SK-N-SH treated with all-trans-retinoic acid at 6 μM for 48 hours (cell line): ENCODE data around the gene ADD3.

Experiments
- ATAC-seq: fragments of 200-7000 bp; cut with Tn5 transposase; 3 replicates; pipeline ENCODE4 v1.9.1; 2020; ENCODE audit warnings: mild to moderate bottlenecking, moderate library complexity
- ARNTL ChIP-seq: fragments of 450-650 bp; formaldehyde crosslinking; IDR thresholded peaks from 2 replicates; pipeline ENCODE4 v1.5.0; 2020; ENCODE audit warnings: low read depth, mild to moderate bottlenecking, moderate library complexity, borderline replicate concordance
- BACH2 ChIP-seq: fragments of 250-450 bp; sonication (Bioruptor Pico); IDR thresholded peaks from 2 replicates; pipeline ENCODE4 v1.9.0; 2021; ENCODE audit warnings: mild to moderate bottlenecking, borderline replicate concordance
- CSDC2 ChIP-seq: fragments of 250-450 bp; sonication (Bioruptor Pico); IDR thresholded peaks from 2 replicates; pipeline ENCODE4 v1.5.0; 2020; ENCODE audit warnings: mild to moderate bottlenecking, moderate library complexity
- CSRNP3 ChIP-seq: fragments of 250-450 bp; sonication (Bioruptor Pico); IDR thresholded peaks from 2 replicates; pipeline ENCODE4 v1.5.1; 2021; ENCODE audit warnings: mild to moderate bottlenecking, moderate library complexity
- ESRRG ChIP-seq: fragments of 250-450 bp; sonication (Bioruptor Pico); IDR thresholded peaks from 2 replicates; pipeline ENCODE4 v1.6.1; 2021; ENCODE audit warnings: mild to moderate bottlenecking
- GLIS3 ChIP-seq: fragments of 250-450 bp; sonication (Bioruptor Pico); IDR thresholded peaks from 2 replicates; pipeline ENCODE4 v1.5.0; 2020; ENCODE audit warnings: mild to moderate bottlenecking, moderate library complexity
- ISL1 ChIP-seq: fragments of 250-450 bp; sonication (Bioruptor Pico); IDR thresholded peaks from 2 replicates; pipeline ENCODE4 v2.1.2; 2022; ENCODE audit warnings: mild to moderate bottlenecking, moderate library complexity
- OSR1 ChIP-seq: fragments of 250-450 bp; sonication (Bioruptor Pico); IDR thresholded peaks from 2 replicates; pipeline ENCODE4 v1.8.0; 2022; ENCODE audit warnings: moderate library complexity, mild to moderate bottlenecking, inconsistent platforms
- PPARA ChIP-seq: fragments of 250-450 bp; sonication (Bioruptor Pico); IDR thresholded peaks from 2 replicates; pipeline ENCODE4 v1.5.0; 2020; ENCODE audit warnings: mild to moderate bottlenecking, borderline replicate concordance
- RARB ChIP-seq: fragments of 250-450 bp; sonication (Bioruptor Pico); IDR thresholded peaks from 2 replicates; pipeline ENCODE4 v1.8.0; 2021; ENCODE audit warnings: mild to moderate bottlenecking, moderate library complexity
- SNAI2 ChIP-seq: fragments of 250-450 bp; sonication (Bioruptor Pico); IDR thresholded peaks from 2 replicates; pipeline ENCODE4 v1.5.0; 2020; ENCODE audit warnings: mild to moderate bottlenecking, moderate library complexity
- TCF4 ChIP-seq: fragments of 250-450 bp; sonication (Bioruptor Pico); IDR thresholded peaks from 2 replicates; pipeline ENCODE4 v1.8.0; 2021; ENCODE audit warnings: mild to moderate bottlenecking, moderate library complexity, borderline replicate concordance
- TOX ChIP-seq: fragments of 250-450 bp; sonication (Bioruptor Pico); IDR thresholded peaks from 2 replicates; pipeline ENCODE4 v1.8.0; 2021; ENCODE audit warnings: mild to moderate bottlenecking, moderate library complexity, borderline replicate concordance
- TSHZ2 ChIP-seq: fragments of 250-450 bp; sonication (Bioruptor Pico); IDR thresholded peaks from 2 replicates; pipeline ENCODE4 v1.5.0; 2020; ENCODE audit warnings: mild to moderate bottlenecking, moderate library complexity
- ZFP3 ChIP-seq: fragments of 250-450 bp; sonication (Bioruptor Pico); IDR thresholded peaks from 2 replicates; pipeline ENCODE4 v1.5.0; 2020; ENCODE audit warnings: mild to moderate bottlenecking, moderate library complexity
- ZFP30 ChIP-seq: fragments of 450-650 bp; formaldehyde crosslinking; IDR thresholded peaks from 2 replicates; pipeline ENCODE4 v1.5.0; 2022; ENCODE audit warnings: mild to moderate bottlenecking, moderate library complexity
- ZNF565 ChIP-seq: fragments of 450-650 bp; formaldehyde crosslinking; conservative IDR thresholded peaks from 2 replicates; pipeline ENCODE4 v1.5.0; 2020; ENCODE audit warnings: low read depth, mild to moderate bottlenecking, moderate library complexity
- ZNF70 ChIP-seq: fragments of 450-650 bp; formaldehyde crosslinking; IDR thresholded peaks from 2 replicates; pipeline ENCODE4 v1.5.0; 2020; ENCODE audit warnings: mild to moderate bottlenecking, moderate library complexity
- ZNF8 ChIP-seq: fragments of 450-650 bp; formaldehyde crosslinking; IDR thresholded peaks from 2 replicates; pipeline ENCODE4 v1.5.0; 2020; ENCODE audit warnings: mild to moderate bottlenecking, moderate library complexity
- TF ChIP-seq, protein P1 (sequence below): fragments of 250-450 bp; sonication (Bioruptor Pico); IDR thresholded peaks from 2 replicates; pipeline ENCODE4 v1.8.0; 2020; ENCODE audit warnings: mild to moderate bottlenecking, moderate library complexity, borderline replicate concordance

Gene ADD3

GRCh38 chr10:110138197-110138812 is 130.5 kb downstream of the ADD3 start (continued):
- TF ChIP-seq TSHZ2 (CRISPR knock-in tag) (no peak), PPARA (no peak)

GRCh38 chr10:110141185-110141584 is 133.4 kb downstream of the ADD3 start:
- no peak for TF ChIP-seq OSR1 (CRISPR knock-in tag)
- no peak for TF ChIP-seq ZNF565 (CRISPR knock-in tag)
- TF ChIP-seq ARNTL (CRISPR knock-in tag): no peak
- ATAC-seq: no peak

DNA sequence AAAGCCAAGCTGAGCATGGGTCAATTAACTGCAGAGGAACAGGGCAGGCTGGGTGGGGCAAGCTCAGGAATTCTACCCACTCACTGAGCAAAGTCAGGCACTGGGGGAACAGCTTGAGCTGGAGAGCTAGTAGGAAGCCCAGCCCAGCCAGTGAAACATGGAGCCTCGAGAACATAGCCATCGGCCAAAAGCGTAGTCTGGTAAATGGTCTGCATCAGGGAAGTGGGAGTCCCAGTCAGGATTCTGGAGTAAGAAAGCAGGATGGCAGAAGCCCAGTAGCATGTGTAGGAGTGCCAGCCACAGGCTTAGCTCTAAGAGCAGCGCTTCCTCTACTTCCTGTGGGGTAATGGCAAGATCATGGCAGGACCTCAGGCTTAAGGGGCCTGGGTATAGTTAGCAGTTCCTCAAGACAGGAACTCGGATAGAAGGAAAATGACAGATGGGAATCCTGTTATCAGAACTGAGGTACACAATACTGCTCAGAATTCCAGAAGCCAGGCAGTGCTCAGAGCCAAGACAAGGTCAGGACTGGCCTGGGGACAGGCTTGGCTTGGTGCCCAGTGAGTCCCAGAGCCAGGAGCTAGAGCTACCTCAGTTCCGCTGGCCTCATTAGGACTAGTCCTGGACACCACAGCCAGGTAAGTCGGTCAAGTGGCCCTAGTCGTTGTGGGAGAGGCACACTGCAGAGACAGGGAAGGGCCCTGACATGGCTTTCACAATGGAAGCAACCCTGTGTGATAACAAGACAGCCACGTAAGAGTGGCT is 134.3 kb downstream of the ADD3 start:
- ATAC-seq: no peak
- TF ChIP-seq PPARA (no peak), ZNF70 (CRISPR knock-in tag) (no peak), ZFP30 (CRISPR knock-in tag) (no peak), ESRRG (no peak), ZNF8 (CRISPR knock-in tag) (no peak), ARNTL (CRISPR knock-in tag) (no peak), TOX (CRISPR knock-in tag) (no peak), TSHZ2 (CRISPR knock-in tag) (no peak), TCF4 (CRISPR knock-in tag) (no peak), RARB (CRISPR knock-in tag) (no peak), ZNF565 (CRISPR knock-in tag) (no peak), CSRNP3 (no peak), SNAI2 (CRISPR knock-in tag) (no peak), CSDC2 (no peak), GLIS3 (CRISPR knock-in tag) (no peak), BACH2 (CRISPR knock-in tag) (no peak), ZFP3 (CRISPR knock-in tag) (no peak), ISL1 (no peak)
- TF ChIP-seq, protein P1, sequence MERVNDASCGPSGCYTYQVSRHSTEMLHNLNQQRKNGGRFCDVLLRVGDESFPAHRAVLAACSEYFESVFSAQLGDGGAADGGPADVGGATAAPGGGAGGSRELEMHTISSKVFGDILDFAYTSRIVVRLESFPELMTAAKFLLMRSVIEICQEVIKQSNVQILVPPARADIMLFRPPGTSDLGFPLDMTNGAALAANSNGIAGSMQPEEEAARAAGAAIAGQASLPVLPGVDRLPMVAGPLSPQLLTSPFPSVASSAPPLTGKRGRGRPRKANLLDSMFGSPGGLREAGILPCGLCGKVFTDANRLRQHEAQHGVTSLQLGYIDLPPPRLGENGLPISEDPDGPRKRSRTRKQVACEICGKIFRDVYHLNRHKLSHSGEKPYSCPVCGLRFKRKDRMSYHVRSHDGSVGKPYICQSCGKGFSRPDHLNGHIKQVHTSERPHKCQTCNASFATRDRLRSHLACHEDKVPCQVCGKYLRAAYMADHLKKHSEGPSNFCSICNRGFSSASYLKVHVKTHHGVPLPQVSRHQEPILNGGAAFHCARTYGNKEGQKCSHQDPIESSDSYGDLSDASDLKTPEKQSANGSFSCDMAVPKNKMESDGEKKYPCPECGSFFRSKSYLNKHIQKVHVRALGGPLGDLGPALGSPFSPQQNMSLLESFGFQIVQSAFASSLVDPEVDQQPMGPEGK (CRISPR knock-in tag): no peak
